K562 (cell line): ENCODE results near the gene TUBB2A. TPM values are rescaled to one million over a fixed set of nuclear protein-coding genes. Genes with fewer than 3 reads are reported as not detected.
A peak's percentile ranks its signal among the peaks of the same experiment; 100 is the strongest.

ENCODE experiments used
- CBX5 ChIP-seq: IDR thresholded peaks from 2 replicates; pipeline ENCODE4 v1.6.1; 2014; ENCODE audit warnings: low read depth, borderline replicate concordance
- ELF2 ChIP-seq: fragments of 250-450 bp; sonication (Bioruptor Pico); IDR thresholded peaks from 2 replicates; pipeline ENCODE4 v1.5.0; 2021; ENCODE audit warnings: mild to moderate bottlenecking
- GTF2E2 ChIP-seq: fragments of 200-800 bp; sonication (Bioruptor generic); IDR thresholded peaks from 2 replicates; pipeline ENCODE4 v1.6.1; 2016; ENCODE audit warnings: missing genetic modification characterization, missing compliant biosample characterization
- HDAC8 ChIP-seq: fragments of 450-650 bp; IDR thresholded peaks from 2 replicates; pipeline ENCODE4 v1.6.1; 2016; ENCODE audit warnings: mild to moderate bottlenecking, missing genetic modification characterization, moderate library complexity, missing compliant biosample characterization
- HDGF ChIP-seq: fragments of 450-650 bp; IDR thresholded peaks from 2 replicates; pipeline ENCODE4 v1.6.1; 2016
- MIER1 ChIP-seq: fragments of 450-650 bp; IDR thresholded peaks from 2 replicates; pipeline ENCODE4 v1.6.1; 2016; ENCODE audit warnings: antibody characterized with exemption, mild to moderate bottlenecking, low read depth
- RBM15 ChIP-seq: fragments of 200-400 bp; formaldehyde crosslinking; IDR thresholded peaks from 2 replicates; pipeline ENCODE4 v1.6.1; 2018; ENCODE audit warnings: mild to moderate bottlenecking, low read length, moderate library complexity; ENCODE audit not compliant: insufficient read depth
- TAF7 ChIP-seq: fragments of 450-650 bp; IDR thresholded peaks from 2 replicates; pipeline ENCODE4 v1.6.1; 2016; ENCODE audit warnings: missing genetic modification characterization, missing compliant biosample characterization
- TEAD4 ChIP-seq, 2 experiments: sonication (generic) in 1 of 2; formaldehyde crosslinking in 1 of 2; IDR thresholded peaks; 2 replicates each; pipeline versions ENCODE4 v1.6.1 to v1.8.0; 2012 to 2022; ENCODE audit warnings: borderline replicate concordance in 1 of 2, inconsistent platforms in 1 of 2, low read length in 1 of 2, mild to moderate bottlenecking in 1 of 2, missing genetic modification reagents in 1 of 2
- ZNF133 ChIP-seq: fragments of 250-450 bp; sonication (Bioruptor Pico); IDR thresholded peaks from 2 replicates; pipeline ENCODE4 v1.4.0; 2020; ENCODE audit warnings: mild to moderate bottlenecking
- ZNF41 ChIP-seq: fragments of 250-450 bp; sonication (Bioruptor Pico); conservative IDR thresholded peaks from 2 replicates; pipeline ENCODE4 v1.4.0; 2020; ENCODE audit warnings: mild to moderate bottlenecking
- polyA plus RNA-seq, 8 experiments: library from polyadenylated mRNA; depleted of rRNA in 4 of 8; stranded (reverse) in 5 of 8; unstranded in 3 of 8; fragments of >200 nt; fragmentation: Nextera tagmentation in 2 of 8; fragmentation: Illumina TruSeq in 1 of 8; extraction: Ambion mirVana in 2 of 8; extraction: Trizol in 1 of 8; gene quantifications; 2 replicates each; pipeline versions ENCODE4 v1.2.1 to v1.2.3, GENCODE V29; 2011 to 2014; ENCODE audit warnings: inconsistent platforms in 1 of 8, missing spikeins in 1 of 8
- total RNA-seq, 7 experiments: library from RNA; depleted of rRNA in 6 of 7; stranded (reverse); fragments of >200 nt in 6 of 7; fragmentation: Illumina TruSeq in 2 of 7; extraction: Trizol in 2 of 7; gene quantifications; 2 replicates each; pipeline versions ENCODE4 v1.2.1 to v1.2.3, GENCODE V29; 2011 to 2021; ENCODE audit warnings: low replicate concordance in 1 of 7
- TF ChIP-seq, protein P1 (sequence below), 2 experiments: fragments of 450-650 bp in 1 of 2; sonication (generic) in 1 of 2; formaldehyde crosslinking in 1 of 2; IDR thresholded peaks in 1 of 2; conservative IDR thresholded peaks in 1 of 2; 2 replicates each; pipeline versions ENCODE4 v1.6.1 to v1.8.1; 2016 to 2023; ENCODE audit warnings: mild to moderate bottlenecking in 2 of 2, moderate library complexity in 2 of 2, inconsistent platforms in 1 of 2, missing genetic modification reagents in 1 of 2
- TF ChIP-seq, protein P2 (sequence below), 2 experiments: fragments of 250-450 bp in 1 of 2; fragments of 450-650 bp in 1 of 2; sonication (Bioruptor Pico) in 1 of 2; IDR thresholded peaks; 2 replicates each; pipeline versions ENCODE4 v1.6.1 to v1.8.0; 2016 to 2021; ENCODE audit warnings: mild to moderate bottlenecking in 2 of 2, moderate library complexity in 2 of 2, missing compliant biosample characterization in 1 of 2, missing genetic modification characterization in 1 of 2
- TF ChIP-seq, protein P3 (sequence below): sonication (generic); formaldehyde crosslinking; IDR thresholded peaks from 2 replicates; pipeline ENCODE4 v1.8.0; 2022; ENCODE audit warnings: missing genetic modification reagents, mild to moderate bottlenecking, borderline replicate concordance
- TF ChIP-seq, protein P4 (sequence below): fragments of 450-650 bp; conservative IDR thresholded peaks from 2 replicates; pipeline ENCODE4 v1.6.1; 2016; ENCODE audit warnings: missing genetic modification characterization, low read depth, mild to moderate bottlenecking, missing compliant biosample characterization, moderate library complexity
- TF ChIP-seq, protein P5 (sequence below), 2 experiments: fragments of 450-650 bp; IDR thresholded peaks; 2 replicates each; pipeline ENCODE4 v1.6.1; 2016
- TF ChIP-seq, protein P6 (sequence below): sonication (generic); formaldehyde crosslinking; IDR thresholded peaks from 2 replicates; pipeline ENCODE4 v1.8.0; 2022; ENCODE audit warnings: mild to moderate bottlenecking, missing genetic modification reagents, borderline replicate concordance

The TUBB2A gene
- total and polyA plus RNA-seq, 9 of the 15 experiments (the other 6 are each of a cell fraction or from before 2014, with no cell fraction given): 3.6 to 92.1 (median 45.6) TPM

DNA sequence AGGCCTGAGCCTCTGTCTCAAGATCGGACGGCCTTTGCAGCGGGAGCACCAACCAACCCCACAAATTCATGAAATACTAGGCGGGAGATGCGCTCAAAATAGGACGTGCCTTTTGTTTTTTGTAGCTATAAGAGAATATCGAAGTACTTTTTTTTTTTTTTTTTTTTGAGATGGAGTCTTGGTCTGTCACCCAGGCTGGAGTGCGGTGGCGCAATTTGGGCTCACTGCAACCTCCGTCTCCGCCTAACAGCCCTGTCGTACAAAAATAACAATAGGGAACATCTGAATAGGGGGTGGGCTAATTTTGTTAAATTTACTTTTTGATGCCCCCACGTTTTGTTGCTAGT lies 5.9 kb upstream of the TUBB2A start (continued):
- TF ChIP-seq, protein P1, sequence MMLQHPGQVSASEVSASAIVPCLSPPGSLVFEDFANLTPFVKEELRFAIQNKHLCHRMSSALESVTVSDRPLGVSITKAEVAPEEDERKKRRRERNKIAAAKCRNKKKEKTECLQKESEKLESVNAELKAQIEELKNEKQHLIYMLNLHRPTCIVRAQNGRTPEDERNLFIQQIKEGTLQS (IDR thresholded peaks at IDR 0.05): no peak
- TF ChIP-seq, protein P1 (CRISPR knock-in tag; conservative IDR thresholded peaks at IDR 0.05): no peak
- TF ChIP-seq ZNF41 (CRISPR knock-in tag) (no peak), MIER1 (peak; percentile 37; the same call in 1 of the 2 replicates), GTF2E2 (tag) (no peak), HDAC8 (no peak), ELF2 (CRISPR knock-in tag) (0 out of 2 replicates have a peak, but pooled peaks have one; percentile 2), CBX5 (no peak), HDGF (peak; percentile 38; the same call in 1 of the 2 replicates), RBM15 (no peak), ZNF133 (no peak), TAF7 (tag) (no peak), TEAD4 (IDR thresholded peaks at IDR 0.05; ENCODE audit: low read length) (no peak), TEAD4 (CRISPR knock-in tag; IDR thresholded peaks at IDR 0.05; ENCODE audit: borderline replicate concordance) (no peak)
- TF ChIP-seq, protein P2, sequence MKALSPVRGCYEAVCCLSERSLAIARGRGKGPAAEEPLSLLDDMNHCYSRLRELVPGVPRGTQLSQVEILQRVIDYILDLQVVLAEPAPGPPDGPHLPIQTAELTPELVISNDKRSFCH (CRISPR knock-in tag; IDR thresholded peaks at IDR 0.05): no peak
- TF ChIP-seq, protein P2 (tag; IDR thresholded peaks at IDR 0.05): no peak
- TF ChIP-seq, protein P3, sequence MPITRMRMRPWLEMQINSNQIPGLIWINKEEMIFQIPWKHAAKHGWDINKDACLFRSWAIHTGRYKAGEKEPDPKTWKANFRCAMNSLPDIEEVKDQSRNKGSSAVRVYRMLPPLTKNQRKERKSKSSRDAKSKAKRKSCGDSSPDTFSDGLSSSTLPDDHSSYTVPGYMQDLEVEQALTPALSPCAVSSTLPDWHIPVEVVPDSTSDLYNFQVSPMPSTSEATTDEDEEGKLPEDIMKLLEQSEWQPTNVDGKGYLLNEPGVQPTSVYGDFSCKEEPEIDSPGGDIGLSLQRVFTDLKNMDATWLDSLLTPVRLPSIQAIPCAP: no peak
- TF ChIP-seq, protein P4, sequence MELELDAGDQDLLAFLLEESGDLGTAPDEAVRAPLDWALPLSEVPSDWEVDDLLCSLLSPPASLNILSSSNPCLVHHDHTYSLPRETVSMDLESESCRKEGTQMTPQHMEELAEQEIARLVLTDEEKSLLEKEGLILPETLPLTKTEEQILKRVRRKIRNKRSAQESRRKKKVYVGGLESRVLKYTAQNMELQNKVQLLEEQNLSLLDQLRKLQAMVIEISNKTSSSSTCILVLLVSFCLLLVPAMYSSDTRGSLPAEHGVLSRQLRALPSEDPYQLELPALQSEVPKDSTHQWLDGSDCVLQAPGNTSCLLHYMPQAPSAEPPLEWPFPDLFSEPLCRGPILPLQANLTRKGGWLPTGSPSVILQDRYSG (tag): no peak
- TF ChIP-seq, protein P5, sequence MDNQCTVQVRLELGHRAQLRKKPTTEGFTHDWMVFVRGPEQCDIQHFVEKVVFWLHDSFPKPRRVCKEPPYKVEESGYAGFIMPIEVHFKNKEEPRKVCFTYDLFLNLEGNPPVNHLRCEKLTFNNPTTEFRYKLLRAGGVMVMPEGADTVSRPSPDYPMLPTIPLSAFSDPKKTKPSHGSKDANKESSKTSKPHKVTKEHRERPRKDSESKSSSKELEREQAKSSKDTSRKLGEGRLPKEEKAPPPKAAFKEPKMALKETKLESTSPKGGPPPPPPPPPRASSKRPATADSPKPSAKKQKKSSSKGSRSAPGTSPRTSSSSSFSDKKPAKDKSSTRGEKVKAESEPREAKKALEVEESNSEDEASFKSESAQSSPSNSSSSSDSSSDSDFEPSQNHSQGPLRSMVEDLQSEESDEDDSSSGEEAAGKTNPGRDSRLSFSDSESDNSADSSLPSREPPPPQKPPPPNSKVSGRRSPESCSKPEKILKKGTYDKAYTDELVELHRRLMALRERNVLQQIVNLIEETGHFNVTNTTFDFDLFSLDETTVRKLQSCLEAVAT (IDR thresholded peaks at IDR 0.05): peak; percentile 49 to 61; a peak in 3 of 4 replicates
- TF ChIP-seq, protein P6, sequence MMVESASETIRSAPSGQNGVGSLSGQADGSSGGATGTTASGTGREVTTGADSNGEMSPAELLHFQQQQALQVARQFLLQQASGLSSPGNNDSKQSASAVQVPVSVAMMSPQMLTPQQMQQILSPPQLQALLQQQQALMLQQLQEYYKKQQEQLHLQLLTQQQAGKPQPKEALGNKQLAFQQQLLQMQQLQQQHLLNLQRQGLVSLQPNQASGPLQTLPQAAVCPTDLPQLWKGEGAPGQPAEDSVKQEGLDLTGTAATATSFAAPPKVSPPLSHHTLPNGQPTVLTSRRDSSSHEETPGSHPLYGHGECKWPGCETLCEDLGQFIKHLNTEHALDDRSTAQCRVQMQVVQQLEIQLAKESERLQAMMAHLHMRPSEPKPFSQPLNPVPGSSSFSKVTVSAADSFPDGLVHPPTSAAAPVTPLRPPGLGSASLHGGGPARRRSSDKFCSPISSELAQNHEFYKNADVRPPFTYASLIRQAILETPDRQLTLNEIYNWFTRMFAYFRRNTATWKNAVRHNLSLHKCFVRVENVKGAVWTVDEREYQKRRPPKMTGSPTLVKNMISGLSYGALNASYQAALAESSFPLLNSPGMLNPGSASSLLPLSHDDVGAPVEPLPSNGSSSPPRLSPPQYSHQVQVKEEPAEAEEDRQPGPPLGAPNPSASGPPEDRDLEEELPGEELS (CRISPR knock-in tag): no peak
